Esophagus muscularis mucosa (tissue), 4 donors: ENCODE results near the gene MAST3.

Source experiments
- CTCF ChIP-seq, 3 experiments: fragments of 200-600 bp in 2 of 3; fragments of 450-650 bp in 1 of 3; sonication (generic) in 2 of 3; IDR thresholded peaks; one replicate each; pipeline ENCODE4 v1.5.1; 2017 to 2019; ENCODE audit warnings: antibody characterized with exemption in 3 of 3, mild to moderate bottlenecking in 2 of 3, moderate library complexity in 1 of 3
- EP300 ChIP-seq: sonication (generic); formaldehyde crosslinking; IDR thresholded peaks from one replicate; pipeline ENCODE4 v1.6.1; 2017; ENCODE audit warnings: antibody characterized with exemption
- POLR2A ChIP-seq: fragments of 450-650 bp; IDR thresholded peaks from one replicate; pipeline ENCODE4 v1.6.1; 2017; ENCODE audit warnings: antibody characterized with exemption, moderate library complexity, mild to moderate bottlenecking, low read depth
- POLR2AphosphoS5 ChIP-seq, 2 donors: sonication (generic); formaldehyde crosslinking; IDR thresholded peaks; one replicate each; pipeline ENCODE4 v1.6.1; 2017; ENCODE audit warnings: antibody characterized with exemption in 2 of 2

DNA sequence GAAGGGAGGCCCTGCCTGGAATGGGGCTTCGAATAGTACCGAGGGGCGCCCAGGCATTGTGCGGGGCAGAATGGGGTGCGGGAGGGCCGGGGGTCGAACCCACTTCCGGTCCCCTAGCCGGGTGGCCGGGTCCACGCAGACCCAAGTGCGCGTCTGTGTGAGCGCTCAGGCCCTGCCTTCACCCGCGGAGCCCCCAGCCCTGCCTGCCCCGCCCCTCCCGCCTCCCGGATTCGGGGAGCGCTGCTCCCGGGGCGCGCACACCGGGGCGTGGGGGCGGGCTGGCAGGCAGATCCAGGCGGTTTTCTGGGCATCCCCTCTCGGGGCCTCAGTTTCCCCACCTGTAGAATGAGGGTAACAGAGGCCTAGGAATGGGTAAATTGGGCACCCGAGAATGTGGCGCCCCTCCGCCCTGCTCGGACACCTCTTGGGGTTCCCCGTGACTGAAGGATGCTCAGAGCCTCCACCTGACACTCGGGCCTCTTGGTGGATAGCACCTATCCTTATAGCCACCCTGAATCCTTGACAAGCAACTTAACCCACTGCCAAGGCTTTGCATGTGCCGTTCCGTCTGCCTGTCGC lies 56.1 kb downstream of the MAST3 start:
- TF ChIP-seq CTCF (IDR thresholded peaks at IDR 0.05) (no peak), POLR2AphosphoS5 (IDR thresholded peaks at IDR 0.05) (no peak), POLR2A (no peak), EP300 (no peak)
